ENCODE measurements around the gene PLD1. TPM values are rescaled to one million over a fixed set of nuclear protein-coding genes. Genes with fewer than 3 reads are reported as not detected.
"Not testable (repeated sequence)": the region's sequence is repeated elsewhere in the genome, so short reads cannot be mapped to it uniquely, and the experiment has no call there.

The PLD1 gene
- total RNA-seq, 4 donors from 2014 or later: 49.0 to 66.0 (median 55.1) TPM

DNA sequence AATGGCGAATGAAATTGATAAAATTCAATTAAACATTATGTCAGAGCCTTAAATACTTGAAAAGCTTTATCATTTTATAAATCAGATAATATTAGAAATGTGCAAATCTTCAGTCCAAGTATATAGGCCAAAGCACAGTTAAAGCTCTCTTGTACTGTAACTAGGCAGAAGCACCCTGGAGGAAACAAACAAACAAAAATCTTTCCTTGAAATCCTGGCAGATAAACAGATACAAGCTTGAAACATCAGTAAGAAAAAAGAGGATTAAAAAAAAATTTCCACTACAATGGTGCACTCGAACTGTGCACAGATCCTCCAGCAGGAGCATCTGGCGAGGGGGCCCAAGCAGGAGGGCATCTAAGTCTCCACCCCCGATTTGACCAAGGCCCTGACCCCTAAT, 166.6 kb downstream of the PLD1 start:
- H3K4me1 ChIP-seq: peaks cover 4% of the 10 kb centered on the region
- no peaks in the 10 kb centered on the region for H3K27me3 ChIP-seq
- H3K36me3 ChIP-seq: peaks cover 11% of the 10 kb centered on the region
- 77% methylated on average over 4 of the region's 4 CpGs for WGBS
- TF ChIP-seq POLR2AphosphoS5 (IDR thresholded peaks at IDR 0.05): no peak
- TF ChIP-seq EP300 (IDR thresholded peaks at IDR 0.05): no peak
- TF ChIP-seq POLR2A (IDR thresholded peaks at IDR 0.05): no peak
- TF ChIP-seq, protein P1, sequence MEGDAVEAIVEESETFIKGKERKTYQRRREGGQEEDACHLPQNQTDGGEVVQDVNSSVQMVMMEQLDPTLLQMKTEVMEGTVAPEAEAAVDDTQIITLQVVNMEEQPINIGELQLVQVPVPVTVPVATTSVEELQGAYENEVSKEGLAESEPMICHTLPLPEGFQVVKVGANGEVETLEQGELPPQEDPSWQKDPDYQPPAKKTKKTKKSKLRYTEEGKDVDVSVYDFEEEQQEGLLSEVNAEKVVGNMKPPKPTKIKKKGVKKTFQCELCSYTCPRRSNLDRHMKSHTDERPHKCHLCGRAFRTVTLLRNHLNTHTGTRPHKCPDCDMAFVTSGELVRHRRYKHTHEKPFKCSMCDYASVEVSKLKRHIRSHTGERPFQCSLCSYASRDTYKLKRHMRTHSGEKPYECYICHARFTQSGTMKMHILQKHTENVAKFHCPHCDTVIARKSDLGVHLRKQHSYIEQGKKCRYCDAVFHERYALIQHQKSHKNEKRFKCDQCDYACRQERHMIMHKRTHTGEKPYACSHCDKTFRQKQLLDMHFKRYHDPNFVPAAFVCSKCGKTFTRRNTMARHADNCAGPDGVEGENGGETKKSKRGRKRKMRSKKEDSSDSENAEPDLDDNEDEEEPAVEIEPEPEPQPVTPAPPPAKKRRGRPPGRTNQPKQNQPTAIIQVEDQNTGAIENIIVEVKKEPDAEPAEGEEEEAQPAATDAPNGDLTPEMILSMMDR (IDR thresholded peaks at IDR 0.05): no peak
- H3K27ac ChIP-seq: no peak overlapping the region
- H3K9me3 ChIP-seq: no peaks in the 10 kb centered on the region
- no peak overlapping the region for H3K4me3 ChIP-seq
- DNase-seq (ENCODE audit: low spot score in 2 of 2): no peak

DNA sequence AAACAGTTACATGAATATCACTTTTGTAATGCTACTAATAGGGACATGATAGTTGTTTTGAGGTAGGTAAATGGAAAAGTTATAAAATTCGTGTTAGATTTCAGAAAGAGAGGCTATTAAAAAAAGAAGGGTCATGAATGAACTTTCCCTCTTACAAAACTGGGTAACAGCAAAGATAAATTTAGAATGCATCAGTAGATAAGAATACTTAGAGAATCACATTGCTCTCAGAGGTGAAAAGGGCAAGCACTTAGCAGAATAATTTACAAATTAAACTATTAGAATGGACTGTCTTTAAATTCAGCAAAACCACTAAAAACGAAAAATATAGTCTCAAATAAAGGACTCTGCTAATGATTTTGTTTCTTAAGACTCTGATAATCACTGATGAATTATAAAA, 167.2 kb downstream of the PLD1 start:
- no peaks in the 10 kb centered on the region for H3K27me3 ChIP-seq
- no peaks in the 10 kb centered on the region for H3K9me3 ChIP-seq
- DNase-seq (ENCODE audit: low spot score in 2 of 2): no peak
- H3K4me3 ChIP-seq: no peak overlapping the region
- peaks cover 4% of the 10 kb centered on the region for H3K4me1 ChIP-seq
- WGBS: 64% methylated on average over 2 of the region's 2 CpGs
- no peak overlapping the region for H3K27ac ChIP-seq
- TF ChIP-seq POLR2AphosphoS5 (IDR thresholded peaks at IDR 0.05) (no peak), POLR2A (IDR thresholded peaks at IDR 0.05) (no peak), EP300 (IDR thresholded peaks at IDR 0.05) (no peak)
- TF ChIP-seq, protein P1 (IDR thresholded peaks at IDR 0.05): no peak
- H3K36me3 ChIP-seq: peaks cover 17% of the 10 kb centered on the region

DNA sequence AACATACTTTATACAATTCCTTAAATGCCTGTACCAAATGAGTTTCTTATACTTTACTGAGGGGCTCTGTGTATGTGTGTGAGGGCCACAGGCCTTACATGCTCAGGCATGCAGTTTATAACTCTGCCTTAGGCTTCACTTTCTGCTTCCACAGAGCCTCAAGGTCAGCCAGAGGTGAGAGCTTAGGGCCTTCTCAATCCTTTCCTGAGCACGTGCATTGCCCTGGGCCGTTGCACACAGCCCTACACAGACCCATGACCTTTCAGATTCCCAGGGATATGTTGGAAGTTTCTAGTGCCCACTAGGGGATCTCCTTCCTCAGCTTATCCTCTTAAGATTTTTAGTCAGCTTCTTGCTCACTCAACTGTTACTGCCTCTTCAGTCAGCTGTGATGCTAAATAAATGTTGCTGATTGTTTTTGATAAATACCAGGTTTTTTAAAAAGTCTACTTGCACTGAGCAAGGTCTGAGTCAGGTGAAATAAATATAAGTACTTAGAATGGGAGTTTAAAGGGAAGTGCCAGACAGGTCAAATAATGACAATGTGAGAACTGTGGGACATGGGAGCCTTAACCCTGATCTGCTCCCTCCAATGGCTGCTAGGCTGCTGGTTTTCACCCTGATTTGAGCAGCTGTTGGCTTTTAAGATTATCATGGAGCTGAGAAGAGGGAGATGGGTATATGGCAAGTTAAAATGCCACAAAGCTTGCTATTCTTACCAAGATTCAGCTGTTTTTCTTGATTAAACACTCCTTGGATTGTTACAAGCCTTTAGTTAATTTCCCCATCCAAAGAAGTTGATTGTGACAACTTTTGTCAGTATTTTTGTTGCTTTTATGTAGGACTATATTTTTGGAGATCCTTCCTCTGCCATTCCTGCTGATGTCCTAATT, 169.5 kb downstream of the PLD1 start:
- Histone ChIP-seq H3K27me3 (no peaks in the 10 kb centered on the region), H3K4me3 (no peak overlapping the region), H3K4me1 (no peaks in the 10 kb centered on the region), H3K27ac (no peak overlapping the region), H3K36me3 (peaks cover 25% of the 10 kb centered on the region), H3K9me3 (no peaks in the 10 kb centered on the region)
- no peak for DNase-seq (ENCODE audit: low spot score in 2 of 2)
- TF ChIP-seq POLR2A (IDR thresholded peaks at IDR 0.05) (no peak), POLR2AphosphoS5 (IDR thresholded peaks at IDR 0.05) (no peak)
- WGBS: 29% methylated on average over 2 of the region's 2 CpGs

DNA sequence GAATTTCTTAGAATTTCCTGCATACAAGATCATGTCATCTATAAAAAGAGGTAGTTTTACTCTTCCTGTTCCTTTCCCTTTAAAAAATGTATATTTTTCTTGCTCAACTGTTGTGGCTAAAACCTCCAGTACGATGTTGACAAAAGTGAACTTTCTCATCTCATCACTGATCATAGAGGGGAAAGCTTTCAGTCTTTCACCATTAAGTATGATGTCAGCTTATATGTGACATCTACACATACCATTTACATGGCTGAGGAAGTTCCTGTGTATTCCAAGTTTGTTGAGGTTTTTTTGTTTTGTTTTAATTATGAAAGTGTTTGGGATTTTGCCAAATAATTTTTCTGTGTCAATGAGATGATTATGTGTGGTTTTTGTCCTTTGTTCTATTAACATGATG, 173.6 kb downstream of the PLD1 start:
- TF ChIP-seq POLR2A (IDR thresholded peaks at IDR 0.05) (no peak), EP300 (IDR thresholded peaks at IDR 0.05) (no peak), POLR2AphosphoS5 (IDR thresholded peaks at IDR 0.05) (no peak)
- TF ChIP-seq, protein P1 (IDR thresholded peaks at IDR 0.05): no peak
- no peak overlapping the region for H3K4me3 ChIP-seq
- no peaks in the 10 kb centered on the region for H3K4me1 ChIP-seq
- no peaks in the 10 kb centered on the region for H3K9me3 ChIP-seq
- 83% methylated on average over 1 of the region's 1 CpG for WGBS
- peaks cover 16% of the 10 kb centered on the region for H3K36me3 ChIP-seq
- no peak for DNase-seq (ENCODE audit: low spot score in 2 of 2)
- H3K27ac ChIP-seq: no peak overlapping the region
- no peaks in the 10 kb centered on the region for H3K27me3 ChIP-seq

DNA sequence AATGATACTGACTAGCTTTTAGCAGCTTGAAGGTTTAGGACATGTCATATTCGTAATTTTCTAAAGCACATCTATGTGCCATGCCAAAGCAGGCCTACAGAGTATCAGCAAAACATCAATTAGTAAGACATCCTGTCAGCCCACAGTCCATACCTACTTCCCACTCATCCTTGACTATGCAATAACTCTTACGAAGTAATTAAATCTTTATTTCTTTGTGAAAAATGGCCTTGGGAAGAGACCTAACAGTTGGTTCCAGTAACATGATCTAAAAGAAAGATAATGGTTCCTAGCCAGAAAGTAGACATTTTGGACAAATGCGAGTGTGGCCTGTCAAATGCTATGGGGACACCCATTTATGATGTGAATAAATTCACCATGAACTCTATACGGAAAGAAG, 177.5 kb downstream of the PLD1 start:
- Histone ChIP-seq H3K27ac (no peak overlapping the region), H3K4me1 (no peaks in the 10 kb centered on the region), H3K9me3 (no peaks in the 10 kb centered on the region), H3K4me3 (no peak overlapping the region), H3K27me3 (no peaks in the 10 kb centered on the region), H3K36me3 (peaks cover 8% of the 10 kb centered on the region)
- WGBS: 87% methylated on average over 4 of the region's 4 CpGs
- DNase-seq (ENCODE audit: low spot score in 2 of 2): no peak
- no peak for TF ChIP-seq EP300 (IDR thresholded peaks at IDR 0.05)

DNA sequence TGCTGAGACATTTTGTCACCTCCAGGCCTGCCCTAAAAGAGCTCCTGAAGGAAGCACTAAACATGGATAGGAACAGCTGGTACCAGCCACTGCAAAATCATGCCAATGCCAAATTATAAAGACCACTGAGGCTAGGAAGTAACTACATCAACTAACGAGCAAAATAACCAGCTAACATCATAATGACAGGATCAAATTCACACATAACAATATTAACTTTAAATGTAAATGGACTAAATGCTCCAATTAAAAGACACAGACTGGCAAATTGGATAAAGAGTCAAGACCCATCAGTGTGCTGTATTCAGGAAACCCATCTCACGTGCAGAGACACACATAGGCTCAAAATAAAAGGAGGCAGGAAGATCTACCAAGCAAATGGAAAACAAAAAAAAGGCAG, 183.5 kb downstream of the PLD1 start:
- 100% methylated on average over 2 of the region's 2 CpGs for WGBS

More for the DNA sequence above, 183.5 kb downstream of the PLD1 start:
- not testable (repeated sequence) for H3K9me3 ChIP-seq; H3K4me3 ChIP-seq; DNase-seq (ENCODE audit: low spot score in 2 of 2); H3K4me1 ChIP-seq; H3K36me3 ChIP-seq; H3K27ac ChIP-seq; H3K27me3 ChIP-seq
